NCI-H2029 treated with DMSO at 0.1 percent for 48 hours (cell line): Measurements from ENCODE around the gene MEGF9.
"Not testable (repeated sequence)": the region's sequence is repeated elsewhere in the genome, so short reads cannot be mapped to it uniquely, and the experiment has no call there.

Experiments used
- DNase-seq: peaks from one replicate; lab custom pipeline; 2025; lab: John Stamatoyannopoulos, UW

MEGF9 gene

GRCh38 chr9:120714088-120714845, at the start of gene MEGF9:
Gene MEGF9, minus strand, starts transcription at chr9:120714470. Its CDS starts 112 bp downstream, at chr9:120714358.
- DNase-seq, result peak; percentile 86

DNA sequence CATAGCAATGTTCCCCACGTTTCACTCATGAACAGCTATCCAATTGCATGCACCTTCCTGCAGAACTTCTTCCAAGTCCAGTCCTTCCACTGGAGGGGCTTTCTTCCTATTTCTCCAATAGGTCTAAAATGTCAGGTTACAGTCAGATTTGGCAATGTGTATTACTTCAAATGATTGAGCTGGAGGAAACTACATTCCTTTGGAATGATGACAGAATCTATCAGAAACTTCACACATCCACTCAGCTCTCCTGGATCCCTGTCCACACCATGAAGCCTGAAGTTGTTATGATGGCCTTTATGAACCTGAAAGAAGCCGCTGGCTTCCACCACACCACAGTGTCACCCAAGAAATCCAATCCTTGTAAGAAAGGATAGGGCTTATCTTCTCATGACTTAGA, 46.7 kb upstream of the MEGF9 start:
- no peak for DNase-seq

DNA sequence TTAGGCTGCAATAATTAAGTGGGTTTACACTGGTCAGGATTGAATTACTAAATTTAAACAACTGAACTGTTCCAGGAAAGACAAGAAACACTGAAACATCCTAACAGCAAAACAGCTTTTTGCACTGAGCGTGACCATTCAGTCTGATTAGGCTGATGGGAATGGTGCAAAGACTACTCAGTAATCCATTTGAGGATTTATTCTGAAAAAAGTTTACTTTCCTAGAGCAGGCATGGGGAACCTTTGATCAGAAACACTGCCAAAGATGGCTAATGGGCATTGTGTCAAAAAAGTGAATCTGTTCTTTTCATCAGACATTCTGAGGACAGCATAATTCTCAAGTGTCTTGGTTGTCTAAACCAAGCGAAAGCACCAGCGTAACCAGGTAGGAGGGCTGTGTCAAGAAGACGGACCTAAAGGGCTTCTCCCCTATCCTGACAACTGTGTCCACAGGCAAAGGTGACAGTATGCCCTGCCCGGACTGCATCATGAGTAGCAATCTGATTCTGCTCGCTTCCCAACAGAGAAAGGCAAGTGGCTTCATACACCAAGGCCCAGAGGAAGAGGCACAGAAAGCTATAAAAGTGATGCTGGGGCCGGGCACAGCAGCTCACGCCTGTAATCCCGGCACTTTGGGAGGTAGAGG, 45.6 kb upstream of the MEGF9 start:
- no peak for DNase-seq

DNA sequence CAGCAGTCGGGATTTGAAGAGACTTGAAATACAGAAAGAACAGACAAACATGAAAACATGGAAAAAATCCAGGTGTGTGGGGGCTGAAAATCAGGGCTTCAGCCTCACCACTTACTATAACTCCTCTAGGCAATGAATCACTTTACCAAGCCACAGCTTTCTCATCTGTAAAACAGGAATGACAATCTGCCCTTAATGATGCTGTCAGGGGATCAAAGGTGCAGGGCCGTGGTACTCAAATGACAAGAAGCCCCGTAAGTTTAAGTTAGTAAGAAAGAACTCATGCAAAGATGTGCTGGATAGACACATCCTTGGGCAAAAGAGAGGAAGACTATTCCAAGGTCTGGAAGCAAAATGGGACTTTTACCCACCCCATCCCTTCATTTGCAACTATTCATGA, 44.3 kb upstream of the MEGF9 start:
- DNase-seq, result no peak

GRCh38 chr9:120757026-120757913, 43.0 kb upstream of the MEGF9 start:
- no peak for DNase-seq

- no peak for DNase-seq
Observed at GRCh38 chr9:120756531-120756930, 42.3 kb upstream of the MEGF9 start.

DNA sequence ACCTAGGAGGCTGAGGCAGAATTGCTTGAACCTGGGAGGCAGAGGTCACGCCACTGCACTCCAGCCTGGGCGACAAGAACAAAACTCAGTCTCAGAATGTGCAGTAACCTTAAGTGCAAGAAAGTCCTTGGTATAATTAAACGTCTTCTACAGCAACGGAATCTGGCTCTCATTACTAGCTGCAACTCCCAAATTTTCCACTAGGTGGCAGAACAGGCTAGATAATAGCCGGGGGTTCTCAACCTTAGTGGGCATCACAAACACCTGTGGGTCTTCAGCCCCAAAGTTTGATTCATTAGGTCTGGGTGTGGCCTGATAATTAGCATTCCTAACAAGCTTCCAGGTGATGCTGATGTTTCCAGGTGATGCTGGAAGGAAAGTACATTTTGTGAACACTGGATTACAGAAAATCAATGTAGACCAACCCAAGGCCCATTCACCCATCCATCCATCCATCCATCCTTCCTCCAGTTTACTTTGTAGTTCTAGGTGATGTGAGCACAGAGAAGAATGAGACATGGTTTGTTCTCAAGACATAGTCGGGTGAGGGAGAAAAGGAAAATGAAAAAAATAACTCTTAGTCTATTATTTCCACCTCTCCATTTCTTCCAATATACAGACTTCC, 41.7 kb upstream of the MEGF9 start:
- DNase-seq, result peak; percentile 29

DNA sequence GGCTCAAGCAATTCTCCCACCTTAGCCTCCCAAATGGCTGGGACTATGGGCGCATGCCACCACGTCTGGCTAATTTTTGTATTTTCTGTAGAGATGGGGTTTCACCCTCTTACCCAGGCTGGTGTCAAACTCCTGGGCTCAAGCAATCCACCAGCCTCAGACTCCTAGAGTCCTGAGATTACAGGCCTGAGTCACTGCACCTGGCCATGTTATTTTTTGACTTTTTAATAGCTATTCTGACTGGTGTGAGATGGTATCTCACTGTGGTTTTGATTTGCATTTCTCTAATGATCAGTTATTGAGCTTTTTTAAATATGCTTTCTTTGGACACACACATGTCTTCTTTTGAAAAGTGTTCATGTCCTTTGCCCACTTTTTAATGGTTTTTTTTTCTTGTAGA, 40.8 kb upstream of the MEGF9 start:
- no peak for DNase-seq

DNA sequence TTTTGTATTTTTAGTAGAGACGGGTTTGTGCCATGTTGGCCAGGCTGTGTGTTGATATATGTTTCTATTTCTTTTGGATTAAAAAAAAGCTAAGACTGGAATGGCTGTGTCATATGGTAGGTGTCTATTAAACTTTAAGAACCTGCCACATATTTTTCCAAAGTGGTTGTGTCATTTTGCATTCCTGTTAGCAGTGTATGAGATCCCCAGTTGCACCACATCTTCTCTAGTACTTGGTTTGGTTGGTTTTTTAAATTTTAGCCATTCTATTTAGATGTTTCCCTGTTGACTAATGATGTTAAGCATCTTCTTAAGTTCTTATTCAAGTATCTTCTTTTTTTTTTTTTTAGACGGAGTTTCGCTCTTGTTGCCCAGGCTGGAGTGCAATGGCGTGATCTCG, 36.2 kb upstream of the MEGF9 start:
- no peak for DNase-seq

- DNase-seq, result not testable (repeated sequence)
Observed at GRCh38 chr9:120746366-120746765, 32.1 kb upstream of the MEGF9 start.

DNA sequence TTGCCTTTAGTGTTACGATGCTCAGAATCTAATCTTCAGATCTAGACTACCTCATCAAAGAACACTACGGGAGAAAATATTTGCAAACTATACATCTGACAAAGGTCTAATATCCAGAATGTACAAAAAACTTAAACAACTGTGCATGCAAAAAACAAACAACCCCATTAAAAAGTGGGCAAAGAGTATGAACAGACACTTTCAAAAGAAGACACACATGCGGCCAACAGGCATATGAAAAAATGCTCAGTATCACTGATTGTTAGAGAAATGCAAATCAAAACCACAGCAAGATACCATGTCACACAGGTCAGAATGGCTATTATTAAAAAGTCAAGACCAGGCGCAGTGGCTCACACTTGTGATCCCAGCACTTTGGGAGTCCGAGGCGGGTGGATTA, 31.0 kb upstream of the MEGF9 start:
- DNase-seq, result no peak

DNA sequence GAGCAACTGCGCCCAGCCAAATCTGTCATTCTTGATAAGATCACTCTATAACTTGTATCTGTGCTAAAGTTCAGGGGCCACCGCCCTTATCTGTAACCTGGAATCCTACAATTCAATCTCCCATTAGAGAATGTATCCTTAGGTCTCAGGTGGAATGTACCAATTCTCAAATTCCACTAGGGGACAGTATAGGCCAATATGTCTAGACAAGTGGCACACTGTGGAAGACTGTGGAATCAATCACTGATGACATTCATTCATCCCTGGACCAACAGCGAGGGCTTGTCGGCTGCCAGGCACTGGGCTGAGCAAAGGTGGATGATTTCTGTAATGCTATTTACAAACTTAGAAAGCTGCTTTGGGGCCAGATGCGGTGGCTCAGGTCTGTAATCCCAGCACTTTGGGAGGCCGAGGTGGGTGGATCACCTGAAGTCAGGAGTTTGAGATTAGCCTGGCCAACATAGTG, 28.7 kb upstream of the MEGF9 start:
- DNase-seq, result no peak

- no peak for DNase-seq
Observed at GRCh38 chr9:120741701-120742100, 27.4 kb upstream of the MEGF9 start.

DNA sequence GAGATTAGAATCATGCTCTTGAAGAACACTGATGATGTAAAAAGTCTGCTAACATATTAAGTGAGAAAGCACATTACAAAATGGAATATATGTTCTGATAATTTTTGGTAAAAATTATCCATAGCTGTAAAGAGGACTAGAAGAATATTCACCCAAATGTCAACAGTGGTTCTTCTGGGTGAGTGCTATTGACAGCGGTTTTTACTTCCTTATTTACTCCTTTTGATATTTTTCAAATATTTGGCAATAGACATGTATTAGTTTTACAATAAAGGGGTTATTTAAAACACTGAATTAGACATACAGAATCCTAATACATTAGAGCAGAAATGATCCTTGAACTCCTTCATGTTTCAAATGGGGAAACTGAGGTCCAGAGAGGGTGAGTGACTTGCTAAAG, 26.9 kb upstream of the MEGF9 start:
- DNase-seq, result no peak

DNA sequence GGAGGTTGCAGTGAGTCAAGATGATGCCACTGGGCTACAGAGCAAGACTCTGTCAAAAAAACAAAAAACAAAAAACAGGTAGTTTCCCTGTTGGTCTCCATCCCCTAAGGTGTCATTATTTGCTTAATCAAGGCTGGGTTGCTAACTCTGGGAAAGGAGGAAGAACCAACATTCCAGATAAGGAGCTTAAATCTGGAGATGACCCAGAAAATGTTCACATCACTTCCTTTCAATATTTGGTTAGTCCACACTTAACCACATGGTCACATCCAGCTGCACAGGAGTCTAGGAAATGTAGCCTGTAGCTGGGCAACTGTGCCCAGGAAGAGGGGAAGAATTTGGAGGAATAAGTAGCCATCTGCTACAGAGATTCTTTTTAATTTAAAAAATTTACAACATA, 25.9 kb upstream of the MEGF9 start:
- DNase-seq, result peak; percentile 30

DNA sequence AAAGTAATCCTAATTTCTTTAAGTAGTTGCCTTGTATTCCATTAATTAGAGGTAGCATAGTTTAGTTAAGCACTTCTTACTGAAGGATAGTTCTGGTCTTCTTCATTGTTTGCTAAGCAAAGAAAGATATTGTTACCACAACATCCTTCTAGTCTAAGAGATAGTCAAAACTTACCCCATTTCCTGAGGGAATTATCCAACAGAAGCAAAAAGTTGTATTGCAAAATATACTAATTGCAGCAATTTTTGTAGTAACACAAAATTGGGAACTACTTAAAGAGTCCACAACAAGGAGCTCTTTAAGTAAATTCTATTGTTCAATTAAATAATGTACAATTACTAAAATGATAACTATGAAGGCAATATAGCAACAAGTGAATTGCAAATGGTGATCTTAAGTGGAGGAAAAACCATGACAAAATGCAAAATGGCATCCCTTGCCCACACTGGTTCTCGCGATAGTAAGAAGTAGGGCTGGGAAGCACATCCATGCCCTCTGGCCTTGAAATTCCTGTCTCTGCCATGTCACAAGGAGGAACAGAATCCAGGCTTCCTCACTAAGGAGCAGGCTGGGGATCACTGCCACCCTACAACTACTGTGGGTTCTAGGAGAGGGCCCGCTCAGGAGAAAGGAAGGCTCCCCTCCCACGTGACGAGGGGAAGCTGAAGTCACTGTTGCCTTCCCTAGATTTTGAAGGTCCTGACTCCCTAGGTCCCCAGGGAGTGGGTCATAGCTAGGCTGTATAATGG, 23.3 kb upstream of the MEGF9 start:
- DNase-seq, result no peak

GRCh38 chr9:120736881-120737280, 22.6 kb upstream of the MEGF9 start:
- DNase-seq, result no peak

GRCh38 chr9:120735415-120736126, 21.3 kb upstream of the MEGF9 start:
- DNase-seq, result no peak

- no peak for DNase-seq
Observed at GRCh38 chr9:120734607-120735410, 20.5 kb upstream of the MEGF9 start.

DNA sequence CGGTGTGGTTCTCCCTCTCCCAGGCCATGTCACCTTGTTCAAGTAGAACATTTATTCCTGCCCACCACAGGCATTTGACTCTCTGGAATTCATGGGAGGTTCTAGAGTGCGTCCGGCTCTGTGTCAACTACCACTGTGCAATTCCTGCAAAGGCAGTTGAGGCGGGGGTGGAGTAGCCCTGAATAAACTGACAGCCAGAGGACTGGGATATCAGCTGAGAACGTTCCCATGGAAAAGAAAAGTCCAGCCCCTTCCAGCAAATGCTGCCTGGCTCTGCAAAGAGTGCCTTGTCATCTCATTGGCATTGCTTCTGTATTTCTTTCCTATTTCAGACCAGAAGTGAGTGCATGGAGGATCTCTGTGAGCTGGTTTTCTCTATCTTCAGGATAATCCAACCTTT, 18.9 kb upstream of the MEGF9 start:
- no peak for DNase-seq
